ENCODE results near the gene TBK1. TPM values are rescaled to one million over a fixed set of nuclear protein-coding genes. Genes with fewer than 3 reads are reported as not detected.

Gene TBK1
- total RNA-seq, 3 donors from 2014 or later: 16.2 to 23.0 (median 17.9) TPM

DNA sequence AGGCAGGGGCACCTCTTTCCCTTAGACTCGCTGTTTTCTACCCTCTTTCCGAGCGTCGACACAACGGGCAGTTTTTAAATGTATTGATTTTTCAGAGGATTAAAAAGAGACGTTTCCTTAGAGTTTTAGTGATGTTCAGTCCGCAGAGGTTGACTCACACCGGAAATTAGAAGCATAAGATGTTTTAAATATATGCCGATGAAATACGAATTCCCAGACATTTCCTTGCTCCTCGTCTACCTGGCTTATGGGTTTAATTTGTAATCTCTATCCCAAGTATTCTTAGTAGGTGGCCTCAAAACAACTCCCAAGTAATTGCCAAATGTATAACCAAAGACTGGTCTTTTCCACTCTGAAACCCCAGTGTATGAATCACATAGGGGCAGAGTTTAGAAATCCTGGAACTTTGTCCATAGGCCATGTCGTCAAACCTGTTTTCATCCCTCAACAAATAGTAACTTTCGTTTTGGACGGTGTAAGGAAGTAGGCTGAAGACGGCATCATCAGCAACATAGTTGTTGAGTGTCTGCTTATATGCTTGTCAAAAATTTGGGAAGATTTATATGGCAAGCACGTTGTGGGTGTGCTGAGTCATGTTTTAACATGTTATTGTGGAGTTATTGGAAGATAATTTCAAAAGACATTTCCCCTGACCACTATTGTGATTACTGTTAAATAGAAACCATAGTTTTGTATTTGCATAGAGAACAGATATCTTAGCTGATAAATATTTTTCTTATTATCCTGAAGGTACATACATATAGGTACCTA is 824 bp downstream of the TBK1 start:
- no peaks in the 10 kb centered on the region for H3K36me3 ChIP-seq (ENCODE audit: low read depth)
- intact Hi-C loops (cut with DNase I, micrococcal nuclease): no loop called here
- peak in 1 of 3 donors; percentile 55 for DNase-seq

DNA sequence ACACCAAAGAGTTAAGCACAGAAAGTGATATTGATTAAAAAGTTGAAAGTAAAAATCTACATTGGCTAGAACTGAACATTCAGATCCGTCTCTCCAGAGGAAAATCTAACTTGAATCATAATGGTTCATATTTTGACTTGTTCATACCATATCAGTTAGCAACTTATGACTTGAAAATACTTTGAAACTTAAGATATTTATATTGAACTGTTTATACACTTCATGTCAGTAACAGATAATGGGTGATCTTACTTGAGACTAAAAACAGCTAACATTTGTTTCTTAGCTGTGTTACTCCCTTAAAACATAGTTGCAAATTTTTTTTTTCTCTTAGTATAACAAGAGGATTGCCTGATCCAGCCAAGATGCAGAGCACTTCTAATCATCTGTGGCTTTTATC is 3.6 kb downstream of the TBK1 start:
- Histone ChIP-seq H3K9me3 (no peaks in the 10 kb centered on the region), H3K4me1 (ENCODE audit: low read depth) (peaks cover 8% of the 10 kb centered on the region), H3K36me3 (ENCODE audit: low read depth) (no peaks in the 10 kb centered on the region), H3K4me3 (no peak overlapping the region)
- intact Hi-C loops (cut with DNase I, micrococcal nuclease): no loop called here
- DNase-seq: no peak
- ATAC-seq: no peak
- TF ChIP-seq CTCF (IDR thresholded peaks at IDR 0.05): no peak

More for the DNA sequence above, 824 bp downstream of the TBK1 start:
- no peak for TF ChIP-seq CTCF (IDR thresholded peaks at IDR 0.05)
- Histone ChIP-seq H3K9me3 (no peaks in the 10 kb centered on the region), H3K4me3 (peak overlapping the region; percentile 99), H3K4me1 (ENCODE audit: low read depth) (peaks cover 8% of the 10 kb centered on the region)
- peak; percentile 73 for ATAC-seq

- intact Hi-C loops (cut with DNase I, micrococcal nuclease): no loop called here
- peaks cover 8% of the 10 kb centered on the region for H3K4me1 ChIP-seq (ENCODE audit: low read depth)
- ATAC-seq: no peak
Measured at GRCh38 chr12:64456119-64456518, 4.2 kb downstream of the TBK1 start.

DNA sequence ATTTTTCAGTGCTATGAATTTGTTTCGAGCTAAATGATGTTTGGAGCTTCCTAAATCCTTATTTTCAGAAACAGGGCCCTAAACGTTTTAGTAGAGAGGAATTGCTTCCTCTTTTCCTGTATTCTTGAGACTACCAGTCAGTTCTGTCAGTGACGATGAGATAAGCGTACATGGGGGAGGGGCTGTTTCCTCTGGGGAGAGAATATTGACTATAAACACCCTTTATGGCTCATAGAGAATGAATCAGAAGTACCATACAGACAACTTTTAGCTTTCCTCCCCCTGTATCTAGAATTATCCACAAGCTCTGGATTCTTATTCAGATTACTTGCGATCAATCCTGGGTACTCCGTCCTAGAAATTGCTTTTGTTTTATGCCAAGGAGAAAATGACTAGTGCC is 5.1 kb downstream of the TBK1 start:
- peak in 1 of 3 donors; percentile 35 for DNase-seq
- ATAC-seq: no peak
- TF ChIP-seq CTCF (IDR thresholded peaks at IDR 0.05): no peak

More at GRCh38 chr12:64456119-64456518, 4.2 kb downstream of the TBK1 start:
- no peak for DNase-seq
- TF ChIP-seq CTCF (IDR thresholded peaks at IDR 0.05): no peak
- Histone ChIP-seq H3K36me3 (ENCODE audit: low read depth) (no peaks in the 10 kb centered on the region), H3K4me3 (no peak overlapping the region), H3K9me3 (no peaks in the 10 kb centered on the region)

DNA sequence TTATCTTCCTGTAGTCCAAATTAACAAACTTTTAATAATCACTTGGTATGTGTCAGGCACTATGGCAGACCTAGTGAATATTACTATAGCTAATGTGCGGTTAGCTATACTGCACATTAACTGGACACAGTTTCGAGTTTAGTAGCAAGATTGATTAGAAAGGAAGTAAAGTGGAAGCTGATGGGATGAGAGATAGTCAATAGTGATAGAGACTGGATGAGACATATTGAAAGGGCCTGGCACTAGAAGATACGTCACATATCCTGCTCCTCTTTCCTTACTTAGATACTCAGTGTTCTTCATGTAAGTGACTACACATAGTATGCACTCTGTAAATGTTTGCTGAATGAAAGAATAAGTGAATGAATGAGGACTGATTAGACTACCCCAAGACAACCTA is 5.5 kb downstream of the TBK1 start:
- peaks cover 8% of the 10 kb centered on the region for H3K4me1 ChIP-seq (ENCODE audit: low read depth)
- no peak overlapping the region for H3K4me3 ChIP-seq
- no peak for TF ChIP-seq CTCF (IDR thresholded peaks at IDR 0.05)
- intact Hi-C loops (cut with DNase I, micrococcal nuclease): no loop called here
- no peaks in the 10 kb centered on the region for H3K9me3 ChIP-seq
- ATAC-seq (no peak), DNase-seq (no peak)
- no peaks in the 10 kb centered on the region for H3K36me3 ChIP-seq (ENCODE audit: low read depth)

More for the DNA sequence above, 5.1 kb downstream of the TBK1 start:
- Histone ChIP-seq H3K9me3 (no peaks in the 10 kb centered on the region), H3K4me3 (no peak overlapping the region), H3K36me3 (ENCODE audit: low read depth) (no peaks in the 10 kb centered on the region), H3K4me1 (ENCODE audit: low read depth) (peaks cover 8% of the 10 kb centered on the region)
- intact Hi-C loops (cut with DNase I, micrococcal nuclease): no loop called here
